ENCODE measurements around the gene CASS4.

GRCh38 chr20:56392881-56393482 is 19.1 kb upstream of the CASS4 start:
- no peak for TF ChIP-seq CTCF (IDR thresholded peaks at IDR 0.05; ENCODE audit: low read depth, low read length, missing input control)
- TF ChIP-seq JUND (IDR thresholded peaks at IDR 0.05): no peak
- TF ChIP-seq REST (IDR thresholded peaks at IDR 0.05): no peak
- TF ChIP-seq FOXA1 (IDR thresholded peaks at IDR 0.05): no peak
- TF ChIP-seq SP1 (IDR thresholded peaks at IDR 0.05): no peak
